Muscle layer of colon (tissue), 2 donors: ENCODE data around the gene TNPO3.

ENCODE experiments used
- H3K27ac ChIP-seq: one replicate; pipeline ENCODE4 v1.7.0; 2013; ENCODE audit warnings: low read depth, mild to moderate bottlenecking, low read length, moderate library complexity
- H3K27me3 ChIP-seq, 2 donors: one replicate each; pipeline ENCODE4 v1.7.0; 2013; ENCODE audit warnings: low read length in 2 of 2, mild to moderate bottlenecking in 2 of 2; ENCODE audit not compliant: insufficient read depth in 2 of 2, control insufficient read depth in 1 of 2
- H3K36me3 ChIP-seq: one replicate; pipeline ENCODE4 v1.7.0; 2013; ENCODE audit warnings: mild to moderate bottlenecking, low read length; ENCODE audit not compliant: insufficient read depth
- H3K4me1 ChIP-seq: one replicate; pipeline ENCODE4 v1.7.0; 2013; ENCODE audit warnings: mild to moderate bottlenecking, low read length; ENCODE audit not compliant: insufficient read depth
- H3K4me3 ChIP-seq, 2 donors: one replicate each; pipeline ENCODE4 v1.7.0; 2013; ENCODE audit warnings: low read length in 2 of 2, low read depth in 1 of 2, mild to moderate bottlenecking in 1 of 2, moderate library complexity in 1 of 2
- H3K9ac ChIP-seq: one replicate; pipeline ENCODE4 v1.7.0; 2013; ENCODE audit warnings: low read length
- H3K9me3 ChIP-seq: one replicate; pipeline ENCODE4 v1.7.0; 2013; ENCODE audit warnings: mild to moderate bottlenecking, low read length
- donor health status: abdominal sarcoma.
- donor health status: Adenocarcinoma of cecum.

The TNPO3 gene

DNA sequence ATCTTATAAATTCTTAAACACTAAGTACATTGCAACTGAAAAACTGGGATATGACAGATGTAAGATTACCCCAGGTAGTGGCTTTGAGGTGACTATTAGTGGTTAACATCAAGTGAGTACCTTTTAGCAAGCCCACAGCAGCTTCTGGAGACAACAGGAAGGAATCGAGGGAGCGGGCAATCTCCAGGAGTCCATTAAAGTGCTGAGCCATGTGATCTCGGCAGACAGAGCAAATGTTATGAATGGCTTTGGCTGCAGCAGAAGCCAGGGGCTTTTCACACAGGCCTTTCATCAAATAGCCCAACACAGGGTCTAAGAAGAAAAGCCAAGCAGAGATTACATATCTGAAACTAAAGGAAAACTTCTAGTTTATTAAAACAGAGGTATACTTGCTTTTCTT lies 68.3 kb downstream of the TNPO3 start:
- H3K27ac ChIP-seq = no peak overlapping the region
- no peak overlapping the region for H3K9ac ChIP-seq
- no peaks in the 10 kb centered on the region for H3K4me1 ChIP-seq
- peaks cover 34% of the 10 kb centered on the region for H3K36me3 ChIP-seq
- no peaks in the 10 kb centered on the region for H3K27me3 ChIP-seq
- no peaks in the 10 kb centered on the region for H3K9me3 ChIP-seq
- H3K4me3 ChIP-seq = no peak overlapping the region

DNA sequence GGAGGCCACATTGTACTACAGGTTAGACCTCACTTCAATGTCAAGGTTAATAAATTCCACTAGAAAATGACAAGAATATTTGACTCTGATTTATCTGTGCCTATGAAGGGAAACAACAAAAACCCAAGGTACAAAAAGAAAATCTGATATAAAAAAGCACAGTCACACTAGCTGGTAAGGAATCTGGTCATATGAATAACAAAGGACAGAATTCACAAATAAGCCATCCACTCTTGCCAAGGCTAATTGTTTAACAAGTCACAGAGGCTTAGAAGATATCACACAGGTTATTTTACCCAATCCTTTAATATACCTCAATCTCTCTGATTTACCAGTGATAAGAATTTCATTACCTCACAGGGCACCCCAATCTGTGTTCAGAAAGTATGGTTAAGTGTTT lies 69.3 kb downstream of the TNPO3 start:
- Histone ChIP-seq H3K36me3 (peaks cover 34% of the 10 kb centered on the region), H3K9ac (no peak overlapping the region)

GRCh38 chr7:128982105-128982504 lies 72.8 kb downstream of the TNPO3 start:
- Histone ChIP-seq H3K36me3 (peaks cover 53% of the 10 kb centered on the region), H3K9me3 (no peaks in the 10 kb centered on the region), H3K4me1 (no peaks in the 10 kb centered on the region), H3K4me3 (no peak overlapping the region), H3K9ac (no peak overlapping the region), H3K27me3 (no peaks in the 10 kb centered on the region), H3K27ac (no peak overlapping the region)

More for the DNA sequence above, 69.3 kb downstream of the TNPO3 start:
- Histone ChIP-seq H3K27me3 (no peaks in the 10 kb centered on the region), H3K9me3 (no peaks in the 10 kb centered on the region), H3K27ac (no peak overlapping the region), H3K4me1 (no peaks in the 10 kb centered on the region), H3K4me3 (no peak overlapping the region)

DNA sequence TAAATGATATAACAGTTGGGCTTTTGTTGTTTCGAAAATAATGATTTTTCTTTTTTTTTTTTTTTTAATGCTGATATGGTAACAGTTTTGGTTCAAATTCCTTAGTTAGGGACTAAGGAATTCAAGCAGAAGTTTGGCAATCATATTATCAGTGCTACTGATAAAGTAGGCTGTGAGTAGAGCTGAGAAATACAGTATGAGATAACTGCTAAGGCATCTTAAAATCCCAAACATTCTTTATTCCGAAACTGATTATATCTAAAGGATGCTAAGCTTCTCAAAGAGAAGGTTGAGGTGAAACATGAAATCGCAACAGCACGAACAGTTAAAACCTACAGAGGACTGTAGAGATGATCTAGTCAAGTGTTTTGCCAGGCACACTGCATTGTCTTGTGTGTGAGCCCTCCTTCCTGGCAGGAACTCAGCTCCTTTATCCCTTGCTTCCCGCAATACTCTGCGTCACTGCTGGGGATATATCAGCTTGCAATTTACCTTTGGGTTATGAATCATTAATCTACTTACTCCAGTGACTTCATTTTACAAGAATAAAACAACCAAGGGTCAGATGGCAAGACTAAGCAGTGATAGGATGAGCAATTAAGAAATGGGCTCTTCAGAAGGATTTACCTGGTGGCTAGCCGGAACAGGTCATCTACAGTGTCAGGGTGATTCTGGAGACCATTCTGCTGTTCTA lies 80.5 kb downstream of the TNPO3 start:
- Histone ChIP-seq H3K9me3 (no peaks in the 10 kb centered on the region), H3K36me3 (peaks cover 72% of the 10 kb centered on the region), H3K9ac (no peak overlapping the region)

GRCh38 chr7:128968624-128969023 lies 86.3 kb downstream of the TNPO3 start:
- Histone ChIP-seq H3K4me3 (no peak overlapping the region), H3K27ac (no peak overlapping the region), H3K36me3 (peaks cover 67% of the 10 kb centered on the region), H3K9ac (no peak overlapping the region), H3K9me3 (no peaks in the 10 kb centered on the region), H3K4me1 (no peaks in the 10 kb centered on the region), H3K27me3 (no peaks in the 10 kb centered on the region)

More for the DNA sequence above, 80.5 kb downstream of the TNPO3 start:
- Histone ChIP-seq H3K4me1 (no peaks in the 10 kb centered on the region), H3K4me3 (no peak overlapping the region), H3K27me3 (no peaks in the 10 kb centered on the region), H3K27ac (no peak overlapping the region)

DNA sequence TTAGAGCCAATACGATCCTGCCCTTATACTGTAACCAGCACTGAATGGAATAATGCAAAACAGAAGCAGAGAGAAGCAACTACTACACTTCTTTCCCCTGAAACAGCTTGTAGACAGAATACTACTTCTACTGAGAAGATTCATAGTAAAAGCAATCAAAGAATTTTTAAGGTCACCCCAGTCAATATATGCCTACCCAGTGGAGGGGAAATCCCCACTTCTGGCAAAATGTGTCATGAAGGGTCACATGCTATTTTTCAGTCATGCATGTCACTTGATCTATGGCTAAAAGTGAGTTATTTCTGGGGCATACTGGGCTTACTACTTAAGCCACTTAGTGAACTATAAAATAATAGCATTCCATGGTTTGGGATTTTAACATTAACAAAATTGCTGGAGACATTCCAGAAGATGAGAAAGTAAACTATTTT lies 91.6 kb downstream of the TNPO3 start:
- Histone ChIP-seq H3K27me3 (no peaks in the 10 kb centered on the region), H3K4me1 (no peaks in the 10 kb centered on the region), H3K9ac (no peak overlapping the region), H3K27ac (no peak overlapping the region), H3K4me3 (no peak overlapping the region), H3K36me3 (peaks cover 46% of the 10 kb centered on the region), H3K9me3 (no peaks in the 10 kb centered on the region)

DNA sequence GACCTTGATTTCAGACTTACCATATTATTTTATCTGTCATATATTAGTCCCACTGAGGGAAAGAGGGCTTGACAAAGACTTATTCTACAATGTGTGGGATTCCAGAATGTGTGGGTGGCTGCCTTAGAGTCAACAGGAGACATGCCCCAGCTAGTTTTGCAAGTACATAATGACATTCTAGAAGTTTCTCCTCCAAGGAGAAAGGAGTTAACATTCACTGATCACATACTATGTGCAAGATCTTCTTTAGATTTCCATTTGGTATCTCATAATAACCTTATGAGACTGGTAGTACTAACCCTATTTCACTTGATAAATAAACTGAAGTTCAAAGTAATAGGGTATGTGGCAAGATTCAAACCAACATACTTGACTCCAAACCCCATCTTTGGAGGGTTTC lies 92.0 kb downstream of the TNPO3 start:
- Histone ChIP-seq H3K27ac (no peak overlapping the region), H3K4me1 (no peaks in the 10 kb centered on the region), H3K4me3 (no peak overlapping the region), H3K27me3 (no peaks in the 10 kb centered on the region), H3K9me3 (no peaks in the 10 kb centered on the region), H3K9ac (no peak overlapping the region), H3K36me3 (peaks cover 46% of the 10 kb centered on the region)

- Histone ChIP-seq H3K36me3 (peaks cover 45% of the 10 kb centered on the region), H3K4me3 (no peak overlapping the region), H3K27ac (no peak overlapping the region), H3K4me1 (no peaks in the 10 kb centered on the region), H3K27me3 (no peaks in the 10 kb centered on the region), H3K9me3 (no peaks in the 10 kb centered on the region), H3K9ac (no peak overlapping the region)
Measured at GRCh38 chr7:128961030-128961659, 93.8 kb downstream of the TNPO3 start.

- H3K9me3 ChIP-seq = no peaks in the 10 kb centered on the region
- H3K36me3 ChIP-seq = peaks cover 47% of the 10 kb centered on the region
- H3K27me3 ChIP-seq = no peaks in the 10 kb centered on the region
- H3K27ac ChIP-seq = no peak overlapping the region
- no peak overlapping the region for H3K4me3 ChIP-seq
- H3K4me1 ChIP-seq = no peaks in the 10 kb centered on the region
- no peak overlapping the region for H3K9ac ChIP-seq
Measured at GRCh38 chr7:128959296-128959695, 95.6 kb downstream of the TNPO3 start.

DNA sequence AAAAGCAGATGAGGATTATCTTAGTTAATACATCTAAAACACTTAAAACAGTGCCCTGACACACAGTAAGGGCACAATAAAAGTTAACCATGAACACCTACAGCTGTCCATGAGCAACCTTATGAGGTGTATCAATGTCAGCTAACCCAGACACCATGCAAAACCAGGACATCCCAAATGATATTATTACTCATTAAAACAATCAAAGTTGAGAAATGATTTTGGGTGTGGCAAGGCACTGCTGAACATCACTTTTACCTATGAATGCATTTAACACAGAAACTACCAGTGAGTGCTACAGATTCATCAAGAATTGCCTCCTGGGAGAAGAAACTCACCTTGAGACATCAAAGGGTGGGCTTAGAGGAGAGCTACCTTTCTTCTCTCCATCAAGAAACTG lies 98.9 kb downstream of the TNPO3 start:
- Histone ChIP-seq H3K4me3 (no peak overlapping the region), H3K36me3 (peaks cover 51% of the 10 kb centered on the region), H3K9ac (no peak overlapping the region), H3K4me1 (no peaks in the 10 kb centered on the region), H3K9me3 (no peaks in the 10 kb centered on the region), H3K27ac (no peak overlapping the region), H3K27me3 (no peaks in the 10 kb centered on the region)

DNA sequence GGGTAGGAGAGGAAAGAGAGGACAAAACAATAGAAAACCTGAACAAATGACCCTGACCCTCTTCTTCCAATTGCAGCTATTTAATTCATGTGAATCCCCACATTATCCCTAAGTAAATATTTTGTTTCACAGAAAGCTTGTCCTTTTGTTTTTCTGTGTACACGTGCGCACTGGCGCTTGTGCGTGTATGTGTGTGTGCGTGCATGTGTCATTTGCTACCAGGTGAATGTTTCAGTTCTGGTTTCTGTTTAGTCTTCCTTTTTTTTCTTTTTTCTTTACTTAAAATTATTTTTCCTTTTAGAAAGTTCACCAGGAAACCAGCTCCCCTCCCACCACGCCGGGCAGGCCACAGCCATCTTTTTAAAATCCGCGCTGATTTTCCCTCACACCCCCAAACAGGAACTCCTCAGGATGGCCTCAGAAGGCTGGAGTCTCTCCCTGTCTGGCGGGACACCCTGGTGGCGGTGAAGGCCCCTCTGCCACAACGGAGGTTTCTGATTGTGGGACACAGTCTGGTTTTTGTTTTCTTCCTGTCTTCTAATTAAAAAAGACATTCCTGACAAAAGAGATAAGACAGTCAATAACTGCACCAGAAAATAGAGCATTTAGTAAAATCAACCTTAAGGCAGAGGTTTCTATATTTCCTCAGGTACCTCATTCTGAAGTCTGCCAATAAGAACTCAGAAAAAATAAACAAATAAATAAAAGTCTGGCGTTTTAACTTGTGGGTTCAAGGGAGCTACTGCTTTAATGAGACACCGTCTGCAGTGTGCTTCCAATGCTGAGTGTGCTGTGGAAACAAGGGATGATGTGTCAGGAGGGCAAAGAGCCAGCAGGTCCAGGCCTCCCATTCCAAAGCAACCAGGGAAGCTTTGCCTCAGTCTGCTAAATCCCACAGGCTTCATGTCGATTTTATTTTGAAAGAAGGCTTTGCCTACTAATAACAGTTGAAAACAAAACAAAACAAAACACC lies 99.8 kb downstream of the TNPO3 start:
- H3K27ac ChIP-seq = no peak overlapping the region
- no peaks in the 10 kb centered on the region for H3K4me1 ChIP-seq
- no peaks in the 10 kb centered on the region for H3K9me3 ChIP-seq
- peaks cover 51% of the 10 kb centered on the region for H3K36me3 ChIP-seq
- no peak overlapping the region for H3K9ac ChIP-seq
- H3K27me3 ChIP-seq = no peaks in the 10 kb centered on the region
- H3K4me3 ChIP-seq = no peak overlapping the region
